Measurements from ENCODE around the gene DSTYK.
A peak's percentile ranks its signal among the peaks of the same experiment; 100 is the strongest.
"Not testable (repeated sequence)": the region's sequence is repeated elsewhere in the genome, so short reads cannot be mapped to it uniquely, and the experiment has no call there.

The DSTYK gene

GRCh38 chr1:205246351-205247119 lies 35.0 kb upstream of the DSTYK start:
- Mint-ChIP-seq H3K9me3 (no peaks in the 10 kb centered on the region), H3K36me3 (no peaks in the 10 kb centered on the region), H3K27ac (no peak overlapping the region), H3K4me1 (peaks cover 13% of the 10 kb centered on the region), H3K27me3 (no peaks in the 10 kb centered on the region), H3K4me3 (no peak overlapping the region)
- no peak for ATAC-seq

GRCh38 chr1:205245096-205245495 lies 33.6 kb upstream of the DSTYK start:
- ATAC-seq: no peak
- Mint-ChIP-seq H3K9me3 (no peaks in the 10 kb centered on the region), H3K4me3 (no peak overlapping the region), H3K36me3 (no peaks in the 10 kb centered on the region), H3K4me1 (peaks cover 13% of the 10 kb centered on the region), H3K27me3 (no peaks in the 10 kb centered on the region), H3K27ac (no peak overlapping the region)

DNA sequence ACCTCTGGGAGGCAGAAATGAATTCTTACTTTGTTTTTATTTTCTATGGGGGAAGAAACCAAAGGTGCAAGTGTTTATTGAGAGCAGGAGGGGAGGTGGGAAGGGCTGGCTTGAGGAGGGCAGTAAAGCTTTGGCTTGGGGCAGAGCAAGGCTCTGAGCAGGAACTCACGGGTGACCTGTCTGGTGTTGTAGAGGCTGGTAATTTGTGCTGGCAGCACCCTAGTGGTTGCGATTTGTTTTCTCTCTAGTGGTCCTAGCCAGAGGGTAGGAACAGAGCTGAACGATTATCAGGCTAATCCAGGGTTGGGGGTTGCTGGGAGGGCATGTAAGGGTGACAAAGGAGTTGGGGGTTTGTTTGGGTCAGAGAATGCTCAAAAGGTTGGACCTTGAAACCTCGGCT lies 32.9 kb upstream of the DSTYK start:
- H3K36me3 Mint-ChIP-seq: no peaks in the 10 kb centered on the region
- no peaks in the 10 kb centered on the region for H3K9me3 Mint-ChIP-seq
- H3K4me3 Mint-ChIP-seq: no peak overlapping the region
- no peak overlapping the region for H3K27ac Mint-ChIP-seq
- ATAC-seq: no peak
- H3K4me1 Mint-ChIP-seq: peaks cover 13% of the 10 kb centered on the region
- H3K27me3 Mint-ChIP-seq: no peaks in the 10 kb centered on the region

- Mint-ChIP-seq H3K4me3 (no peak overlapping the region), H3K4me1 (peaks cover 20% of the 10 kb centered on the region), H3K27me3 (no peaks in the 10 kb centered on the region), H3K36me3 (no peaks in the 10 kb centered on the region), H3K27ac (no peak overlapping the region), H3K9me3 (no peaks in the 10 kb centered on the region)
- no peak for ATAC-seq
These were observed 32.1 kb upstream of the DSTYK start for GRCh38 chr1:205243350-205244191.

DNA sequence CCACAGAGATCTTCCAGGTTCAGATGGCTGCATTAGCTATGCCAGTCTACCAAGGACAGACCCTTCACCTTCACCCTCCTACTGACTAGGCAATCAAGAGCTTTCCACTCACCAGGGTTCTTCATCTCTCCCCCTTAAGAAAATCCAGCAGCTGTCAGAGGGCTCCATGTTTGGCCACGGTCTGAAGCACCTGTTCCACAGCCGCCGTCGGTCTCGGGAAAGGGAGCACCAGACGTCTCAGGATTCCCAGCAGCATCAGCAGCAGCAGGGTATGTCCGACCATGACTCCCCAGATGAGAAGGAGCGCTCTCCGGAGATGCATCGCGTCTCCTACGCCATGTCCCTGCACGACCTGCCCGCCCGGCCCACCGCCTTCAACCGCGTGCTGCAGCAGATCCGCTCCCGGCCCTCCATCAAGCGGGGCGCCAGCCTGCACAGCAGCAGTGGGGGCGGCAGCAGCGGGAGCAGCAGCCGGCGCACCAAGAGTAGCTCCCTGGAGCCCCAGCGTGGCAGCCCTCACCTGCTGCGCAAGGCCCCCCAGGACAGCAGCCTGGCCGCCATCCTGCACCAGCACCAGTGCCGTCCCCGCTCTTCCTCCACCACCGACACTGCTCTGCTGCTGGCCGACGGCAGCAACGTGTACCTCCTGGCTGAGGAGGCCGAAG lies 30.0 kb upstream of the DSTYK start:
- H3K27ac Mint-ChIP-seq: no peak overlapping the region
- no peak overlapping the region for H3K4me3 Mint-ChIP-seq
- ATAC-seq: no peak
- no peaks in the 10 kb centered on the region for H3K27me3 Mint-ChIP-seq
- no peaks in the 10 kb centered on the region for H3K9me3 Mint-ChIP-seq
- no peaks in the 10 kb centered on the region for H3K36me3 Mint-ChIP-seq
- peaks cover 33% of the 10 kb centered on the region for H3K4me1 Mint-ChIP-seq

GRCh38 chr1:205240569-205240968 lies 29.1 kb upstream of the DSTYK start:
- no peak for ATAC-seq
- Mint-ChIP-seq H3K4me1 (peaks cover 30% of the 10 kb centered on the region), H3K27me3 (no peaks in the 10 kb centered on the region), H3K36me3 (no peaks in the 10 kb centered on the region), H3K4me3 (no peak overlapping the region), H3K27ac (no peak overlapping the region), H3K9me3 (no peaks in the 10 kb centered on the region)

GRCh38 chr1:205240118-205240517 lies 28.6 kb upstream of the DSTYK start:
- no peak for ATAC-seq
- Mint-ChIP-seq H3K27ac (no peak overlapping the region), H3K9me3 (no peaks in the 10 kb centered on the region), H3K4me1 (peaks cover 30% of the 10 kb centered on the region), H3K27me3 (no peaks in the 10 kb centered on the region), H3K4me3 (no peak overlapping the region), H3K36me3 (no peaks in the 10 kb centered on the region)

GRCh38 chr1:205239078-205239477 lies 27.6 kb upstream of the DSTYK start:
- H3K4me1 Mint-ChIP-seq: peaks cover 30% of the 10 kb centered on the region
- H3K36me3 Mint-ChIP-seq: no peaks in the 10 kb centered on the region
- no peak for ATAC-seq
- H3K27me3 Mint-ChIP-seq: no peaks in the 10 kb centered on the region
- H3K4me3 Mint-ChIP-seq: no peak overlapping the region
- no peak overlapping the region for H3K27ac Mint-ChIP-seq
- no peaks in the 10 kb centered on the region for H3K9me3 Mint-ChIP-seq

GRCh38 chr1:205237526-205238484 lies 26.3 kb upstream of the DSTYK start:
- Mint-ChIP-seq H3K9me3 (no peaks in the 10 kb centered on the region), H3K4me3 (peak overlapping the region; percentile 45), H3K27me3 (no peaks in the 10 kb centered on the region), H3K27ac (peak overlapping the region; percentile 56), H3K36me3 (no peaks in the 10 kb centered on the region), H3K4me1 (peaks cover 36% of the 10 kb centered on the region)
- peak; percentile 81 for ATAC-seq

- Mint-ChIP-seq H3K27ac (no peak overlapping the region), H3K4me1 (peaks cover 44% of the 10 kb centered on the region), H3K36me3 (no peaks in the 10 kb centered on the region), H3K4me3 (no peak overlapping the region), H3K9me3 (no peaks in the 10 kb centered on the region), H3K27me3 (no peaks in the 10 kb centered on the region)
- no peak for ATAC-seq
These were observed 25.5 kb upstream of the DSTYK start for GRCh38 chr1:205236951-205237475.

GRCh38 chr1:205236526-205236925 lies 25.0 kb upstream of the DSTYK start:
- Mint-ChIP-seq H3K36me3 (no peaks in the 10 kb centered on the region), H3K27me3 (no peaks in the 10 kb centered on the region), H3K9me3 (no peaks in the 10 kb centered on the region), H3K4me1 (peaks cover 44% of the 10 kb centered on the region), H3K4me3 (no peak overlapping the region), H3K27ac (no peak overlapping the region)
- no peak for ATAC-seq

- H3K4me1 Mint-ChIP-seq: peaks cover 45% of the 10 kb centered on the region
- H3K36me3 Mint-ChIP-seq: no peaks in the 10 kb centered on the region
- H3K27me3 Mint-ChIP-seq: no peaks in the 10 kb centered on the region
- ATAC-seq: no peak
- no peak overlapping the region for H3K27ac Mint-ChIP-seq
- no peak overlapping the region for H3K4me3 Mint-ChIP-seq
- H3K9me3 Mint-ChIP-seq: no peaks in the 10 kb centered on the region
These were observed 24.4 kb upstream of the DSTYK start for GRCh38 chr1:205235951-205236350.

DNA sequence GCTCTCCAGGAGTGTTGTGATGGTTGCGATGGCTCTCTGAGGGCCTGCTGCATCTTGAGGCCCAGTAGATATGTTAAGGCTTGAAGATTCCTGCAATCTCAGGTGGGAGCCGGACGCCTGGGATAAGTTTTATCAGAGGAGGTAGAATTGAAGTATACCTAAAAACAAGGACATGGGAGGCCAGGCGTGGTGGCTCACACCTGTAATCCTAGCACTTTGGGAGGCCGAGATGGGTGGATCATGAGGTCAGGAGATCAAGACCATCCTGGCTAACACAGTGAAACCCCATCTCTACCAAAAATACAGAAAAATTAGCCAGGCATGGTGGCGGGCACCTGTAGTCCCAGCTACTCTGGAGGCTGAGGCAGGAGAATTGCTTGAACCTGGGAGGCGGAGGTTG lies 22.5 kb upstream of the DSTYK start:
- not testable (repeated sequence) for H3K36me3 Mint-ChIP-seq, H3K9me3 Mint-ChIP-seq, H3K4me3 Mint-ChIP-seq, H3K27ac Mint-ChIP-seq, H3K27me3 Mint-ChIP-seq, ATAC-seq
- H3K4me1 Mint-ChIP-seq: peaks cover 62% of the 10 kb centered on the region

- peak; percentile 25 for ATAC-seq
- Mint-ChIP-seq H3K27me3 (no peaks in the 10 kb centered on the region), H3K27ac (peak overlapping the region; percentile 21), H3K4me3 (peak overlapping the region; percentile 3), H3K4me1 (peaks cover 60% of the 10 kb centered on the region), H3K36me3 (no peaks in the 10 kb centered on the region), H3K9me3 (no peaks in the 10 kb centered on the region)
These were observed 21.5 kb upstream of the DSTYK start for GRCh38 chr1:205232945-205233397.

All from stimulated activated memory B cell treated with anti-CD40 and anti-IgM and Interleukin-4, amounts not matched to agents 10 μg/mL and 1 μg/mL and 100 μg/mL, for 72 hours (primary cell).